ENCODE measurements around the gene OR2T11.
"Not testable (repeated sequence)": the region's sequence is repeated elsewhere in the genome, so short reads cannot be mapped to it uniquely, and the experiment has no call there.

DNA sequence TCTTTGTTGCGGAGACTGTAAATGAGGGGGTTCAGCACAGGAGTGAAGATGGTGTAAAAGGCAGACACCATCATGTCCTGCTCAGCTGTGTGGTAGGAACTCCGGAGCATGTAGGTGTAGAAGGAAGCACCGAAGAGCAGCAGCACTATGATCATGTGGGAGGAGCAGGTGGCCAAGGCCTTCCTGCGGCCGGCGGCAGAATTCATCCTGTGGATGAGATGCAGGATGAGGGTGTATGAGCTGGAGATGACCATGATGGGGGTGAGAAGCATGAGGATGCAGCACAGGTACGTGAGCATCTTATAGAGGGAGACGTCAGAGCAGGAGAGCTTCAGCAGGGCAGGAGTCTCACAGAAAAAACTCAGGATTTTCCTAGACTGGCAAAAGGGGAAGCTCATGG is 61.0 kb downstream of the OR2T11 start:
- not testable (repeated sequence) for TF ChIP-seq EZH2 (IDR thresholded peaks at IDR 0.05; ENCODE audit: borderline replicate concordance, low read depth, low read length, severe bottlenecking)
- TF ChIP-seq, protein P1, sequence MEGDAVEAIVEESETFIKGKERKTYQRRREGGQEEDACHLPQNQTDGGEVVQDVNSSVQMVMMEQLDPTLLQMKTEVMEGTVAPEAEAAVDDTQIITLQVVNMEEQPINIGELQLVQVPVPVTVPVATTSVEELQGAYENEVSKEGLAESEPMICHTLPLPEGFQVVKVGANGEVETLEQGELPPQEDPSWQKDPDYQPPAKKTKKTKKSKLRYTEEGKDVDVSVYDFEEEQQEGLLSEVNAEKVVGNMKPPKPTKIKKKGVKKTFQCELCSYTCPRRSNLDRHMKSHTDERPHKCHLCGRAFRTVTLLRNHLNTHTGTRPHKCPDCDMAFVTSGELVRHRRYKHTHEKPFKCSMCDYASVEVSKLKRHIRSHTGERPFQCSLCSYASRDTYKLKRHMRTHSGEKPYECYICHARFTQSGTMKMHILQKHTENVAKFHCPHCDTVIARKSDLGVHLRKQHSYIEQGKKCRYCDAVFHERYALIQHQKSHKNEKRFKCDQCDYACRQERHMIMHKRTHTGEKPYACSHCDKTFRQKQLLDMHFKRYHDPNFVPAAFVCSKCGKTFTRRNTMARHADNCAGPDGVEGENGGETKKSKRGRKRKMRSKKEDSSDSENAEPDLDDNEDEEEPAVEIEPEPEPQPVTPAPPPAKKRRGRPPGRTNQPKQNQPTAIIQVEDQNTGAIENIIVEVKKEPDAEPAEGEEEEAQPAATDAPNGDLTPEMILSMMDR (IDR thresholded peaks at IDR 0.05; ENCODE audit: extremely low read depth in 1 of 2, insufficient read depth in 1 of 2, low read depth in 1 of 2, low read length in 2 of 2): not testable (repeated sequence)

Data from endothelial cell of umbilical vein (primary cell).